H9 (cell line): Measurements from ENCODE around the gene AURKA. TPM values are rescaled to one million over a fixed set of nuclear protein-coding genes. Genes with fewer than 3 reads are reported as not detected.
A peak's percentile ranks its signal among the peaks of the same experiment; 100 is the strongest.

Experiments
- DNase-seq: peaks from one replicate; pipeline ENCODE4 v3.0.0-alpha.2; 2017
- H2AFZ ChIP-seq: one replicate; pipeline ENCODE4 v1.6.1; 2013; ENCODE audit warnings: mild to moderate bottlenecking, low read length, control low read depth, moderate library complexity
- H2AK5ac ChIP-seq: 2 replicates; pipeline ENCODE4 v1.6.1; 2013; ENCODE audit warnings: low read length, control low read depth, mixed read lengths; ENCODE audit not compliant: insufficient read length
- H2BK120ac ChIP-seq: one replicate; pipeline ENCODE4 v1.6.1; 2013; ENCODE audit warnings: low read depth, mild to moderate bottlenecking, low read length, control low read depth, inconsistent platforms; ENCODE audit not compliant: poor library complexity, severe bottlenecking
- H2BK12ac ChIP-seq: 2 replicates; pipeline ENCODE4 v1.6.1; 2013; ENCODE audit warnings: low read length, control low read depth, mixed read lengths, low read depth; ENCODE audit not compliant: insufficient read length
- H2BK15ac ChIP-seq: 2 replicates; pipeline ENCODE4 v1.6.1; 2013; ENCODE audit warnings: low read depth, low read length, control low read depth
- H2BK20ac ChIP-seq: one replicate; pipeline ENCODE4 v1.6.1; 2013; ENCODE audit warnings: low read depth, mild to moderate bottlenecking, low read length, control low read depth, inconsistent platforms; ENCODE audit not compliant: poor library complexity, severe bottlenecking
- H2BK5ac ChIP-seq: 2 replicates; pipeline ENCODE4 v1.6.1; 2013; ENCODE audit warnings: low read length, control low read depth, mixed read lengths; ENCODE audit not compliant: insufficient read length
- H3K14ac ChIP-seq: 2 replicates; pipeline ENCODE4 v1.6.1; 2013; ENCODE audit warnings: low read length, control low read depth; ENCODE audit not compliant: insufficient read depth
- H3K18ac ChIP-seq: 2 replicates; pipeline ENCODE4 v1.6.1; 2013; ENCODE audit warnings: low read depth, mild to moderate bottlenecking, mixed read lengths, low read length, control low read depth; ENCODE audit not compliant: insufficient read length
- H3K23ac ChIP-seq: 2 replicates; pipeline ENCODE4 v1.6.1; 2013; ENCODE audit warnings: low read length, control low read depth, mixed read lengths, low read depth; ENCODE audit not compliant: insufficient read length
- H3K23me2 ChIP-seq: 2 replicates; pipeline ENCODE4 v1.6.1; 2013; ENCODE audit warnings: low read depth, mild to moderate bottlenecking, mixed read lengths, low read length, control low read depth; ENCODE audit not compliant: insufficient read length, poor library complexity, severe bottlenecking
- H3K27ac ChIP-seq: 2 replicates; pipeline ENCODE4 v1.5.1; 2013; ENCODE audit warnings: low read length, control low read depth, mixed read lengths, low read depth; ENCODE audit not compliant: insufficient read length
- H3K27me3 ChIP-seq: 2 replicates; pipeline ENCODE4 v1.6.1; 2013; ENCODE audit warnings: low read length, control low read depth, inconsistent platforms; ENCODE audit not compliant: insufficient read depth
- H3K4ac ChIP-seq: 2 replicates; pipeline ENCODE4 v1.6.1; 2013; ENCODE audit warnings: low read depth, mild to moderate bottlenecking, control low read depth, inconsistent platforms, low read length, moderate library complexity
- H3K4me1 ChIP-seq: 2 replicates; pipeline ENCODE4 v1.6.1; 2013; ENCODE audit warnings: low read length, control low read depth, inconsistent platforms; ENCODE audit not compliant: insufficient read depth
- H3K4me2 ChIP-seq: 2 replicates; pipeline ENCODE4 v1.6.1; 2013; ENCODE audit warnings: low read length, control low read depth, mixed read lengths; ENCODE audit not compliant: insufficient read length, insufficient read depth
- H3K56ac ChIP-seq: 2 replicates; pipeline ENCODE4 v1.6.1; 2013; ENCODE audit warnings: low read depth, mild to moderate bottlenecking, mixed read lengths, low read length, control low read depth; ENCODE audit not compliant: insufficient read length
- H3K79me1 ChIP-seq: 2 replicates; pipeline ENCODE4 v1.6.1; 2013; ENCODE audit warnings: low read depth, mild to moderate bottlenecking, moderate library complexity, low read length, control low read depth, inconsistent platforms; ENCODE audit not compliant: insufficient read depth, poor library complexity, severe bottlenecking
- H3K79me2 ChIP-seq: 2 replicates; pipeline ENCODE4 v1.6.1; 2013; ENCODE audit warnings: low read length, control low read depth, inconsistent platforms; ENCODE audit not compliant: insufficient read depth
- H3K9ac ChIP-seq: 2 replicates; pipeline ENCODE4 v1.6.1; 2013; ENCODE audit warnings: low read length, control low read depth, mixed read lengths; ENCODE audit not compliant: insufficient read length; ENCODE audit errors: extremely low read depth
- H3K9me3 ChIP-seq: one replicate; pipeline ENCODE4 v1.6.1; 2013; ENCODE audit warnings: low read depth, low read length, inconsistent platforms; ENCODE audit not compliant: control insufficient read depth
- H3T11ph ChIP-seq: one replicate; pipeline ENCODE4 v1.6.1; 2013; ENCODE audit warnings: mild to moderate bottlenecking, low read length, control low read depth, inconsistent platforms
- H4K20me1 ChIP-seq: one replicate; pipeline ENCODE4 v1.6.1; 2013; ENCODE audit not compliant: control insufficient read depth, insufficient read length, insufficient read depth
- H4K5ac ChIP-seq: 2 replicates; pipeline ENCODE4 v1.6.1; 2013; ENCODE audit warnings: low read depth, mild to moderate bottlenecking, mixed read lengths, low read length, control low read depth; ENCODE audit not compliant: insufficient read length
- H4K8ac ChIP-seq: replicated peaks from 2 replicates; pipeline ENCODE4 v1.6.1; 2013; ENCODE audit warnings: low read length, control low read depth, mixed read lengths, low read depth; ENCODE audit not compliant: insufficient read length
- H4K91ac ChIP-seq: 2 replicates; pipeline ENCODE4 v1.6.1; 2013; ENCODE audit warnings: low read depth, mild to moderate bottlenecking, moderate library complexity, mixed read lengths, low read length, control low read depth; ENCODE audit not compliant: insufficient read length
- H3K27ac Mint-ChIP-seq, 3 experiments: 2 replicates in 2 of 3; 3 replicates in 1 of 3; pipeline ENCODE4 v1.8.0; 2020 to 2021; ENCODE audit warnings: mixed read lengths in 3 of 3, mild to moderate bottlenecking in 1 of 3, moderate library complexity in 1 of 3
- H3K27me3 Mint-ChIP-seq: 2 replicates; pipeline ENCODE4 v1.8.0; 2021; ENCODE audit warnings: low read depth, mild to moderate bottlenecking, moderate library complexity, mixed read lengths
- H3K36me3 Mint-ChIP-seq, 3 experiments: 2 replicates in 2 of 3; 3 replicates in 1 of 3; pipeline ENCODE4 v1.8.0; 2020 to 2021; ENCODE audit warnings: low read depth in 3 of 3, mixed read lengths in 3 of 3; ENCODE audit not compliant: insufficient read depth in 1 of 3
- H3K4me1 Mint-ChIP-seq, 2 experiments: 2 replicates each; pipeline ENCODE4 v1.8.0; 2020; ENCODE audit warnings: mixed read lengths in 2 of 2
- H3K4me3 Mint-ChIP-seq, 2 experiments: 2 replicates in 1 of 2; 3 replicates in 1 of 2; pipeline ENCODE4 v1.8.0; 2020 to 2021; ENCODE audit warnings: mild to moderate bottlenecking in 2 of 2, mixed read lengths in 2 of 2, moderate library complexity in 1 of 2
- H3K9me3 Mint-ChIP-seq, 2 experiments: 2 replicates in 1 of 2; 3 replicates in 1 of 2; pipeline ENCODE4 v1.8.0; 2020; ENCODE audit warnings: mild to moderate bottlenecking in 2 of 2, mixed read lengths in 2 of 2, moderate library complexity in 1 of 2
- WGBS: extraction: QIAGEN DNeasy Blood & Tissue Kit; methylation state at CpG from one replicate; pipeline ENCODE4 v1.1.7; 2013; ENCODE audit warnings: missing lambda C conversion rate, low lambda C conversion rate, mixed read lengths; ENCODE audit not compliant: insufficient read length; ENCODE audit errors: extremely low coverage; 5-methylcytosine and 5-hydroxymethylcytosine counted together
- total RNA-seq: library from RNA; stranded (reverse); gene quantifications from 2 replicates; pipeline ENCODE4 v1.2.1, GENCODE V29; 2021
- TF ChIP-seq, protein P1 (sequence below): fragments of 200-600 bp; sonication (generic); conservative IDR thresholded peaks from 3 replicates; pipeline ENCODE4 v1.8.0; 2021; ENCODE audit warnings: antibody characterized with exemption, mild to moderate bottlenecking

Gene AURKA
- total RNA-seq, 1 experiment from 2014 or later, result 86.8 TPM

DNA sequence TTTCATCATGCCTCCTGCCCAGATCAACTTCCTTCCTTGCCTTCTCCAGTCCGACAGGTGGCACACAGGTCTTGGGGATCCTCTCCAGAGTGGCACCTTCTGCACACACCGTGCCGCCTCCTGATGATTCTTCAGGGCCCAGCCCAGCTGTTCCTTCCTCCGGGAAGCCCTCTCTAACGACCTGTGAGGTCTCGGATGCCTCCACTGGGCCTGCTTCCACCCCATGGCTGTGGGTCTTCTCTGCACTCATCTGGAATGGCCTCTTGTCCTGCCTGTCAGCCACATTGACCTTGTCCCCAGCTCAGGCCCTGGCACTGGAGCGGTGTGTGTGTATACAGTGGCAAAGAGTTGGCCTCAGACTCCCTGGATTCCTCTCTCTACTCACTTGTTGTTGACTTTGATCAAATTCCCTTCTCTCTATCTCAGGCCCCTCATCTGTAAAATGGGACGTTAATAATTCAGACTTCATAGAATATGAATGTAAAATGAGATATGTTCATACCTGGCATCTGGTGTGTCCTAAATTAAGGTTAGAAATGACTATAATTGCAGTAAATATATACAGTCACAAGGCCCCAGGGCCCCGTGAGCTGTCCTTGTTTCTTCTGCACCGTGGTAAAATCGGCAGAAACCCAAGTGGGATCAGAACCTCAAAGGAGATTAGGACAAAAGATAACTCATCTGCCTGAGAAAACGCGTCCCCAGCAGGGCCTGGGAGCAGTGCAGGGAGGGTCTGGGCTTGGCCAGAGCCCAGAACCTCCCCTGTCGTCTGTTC lies 31.7 kb downstream of the AURKA start:
- no peak overlapping the region for H3K23ac ChIP-seq
- Mint-ChIP-seq H3K4me3 (peak overlapping the region; percentile 75 to 79), H3K36me3 (peaks cover 0 to 2% (median 0%) of the 10 kb centered on the region in 3 experiments; a peak in 3 of 7 replicates), H3K9me3 (no peaks in the 10 kb centered on the region), H3K4me1 (peaks cover 19 to 23% of the 10 kb centered on the region in 2 experiments), H3K27me3 (no peaks in the 10 kb centered on the region; the same call in 1 of the 2 replicates), H3K27ac (peak overlapping the region in 1 of 3 experiments; percentile 91; a peak in 2 of 7 replicates)
- H2BK20ac ChIP-seq, result no peak overlapping the region
- whole genome bisulfite sequencing, result no CpG with 5 or more reads among the region's 14 CpGs
- H4K20me1 ChIP-seq, result no peaks in the 10 kb centered on the region
- no peaks in the 10 kb centered on the region for H3K79me2 ChIP-seq
- no peak overlapping the region for H3K9ac ChIP-seq
- peak overlapping the region; percentile 89 for H3K4me2 ChIP-seq
- H2AK5ac ChIP-seq, result no peak overlapping the region
- H2BK120ac ChIP-seq, result no peak overlapping the region
- no peak overlapping the region for H3K56ac ChIP-seq
- no peak for DNase-seq
- H3K18ac ChIP-seq, result no peak overlapping the region
- no peaks in the 10 kb centered on the region for H3K27me3 ChIP-seq
- peaks cover 11% of the 10 kb centered on the region for H3K23me2 ChIP-seq
- no peaks in the 10 kb centered on the region for H3K9me3 ChIP-seq
- no peak overlapping the region for H2BK12ac ChIP-seq
- H3K4me1 ChIP-seq, result no peaks in the 10 kb centered on the region
- H4K8ac ChIP-seq, result no peak overlapping the region
- no peak overlapping the region for H2BK15ac ChIP-seq
- H3K27ac ChIP-seq, result no peak overlapping the region
- H2BK5ac ChIP-seq, result no peak overlapping the region
- no peak overlapping the region for H3K14ac ChIP-seq
- no peak overlapping the region for H2AFZ ChIP-seq
- no peak overlapping the region for H3K4ac ChIP-seq
- H4K91ac ChIP-seq, result no peak overlapping the region
- H4K5ac ChIP-seq, result no peak overlapping the region
- TF ChIP-seq, protein P1, sequence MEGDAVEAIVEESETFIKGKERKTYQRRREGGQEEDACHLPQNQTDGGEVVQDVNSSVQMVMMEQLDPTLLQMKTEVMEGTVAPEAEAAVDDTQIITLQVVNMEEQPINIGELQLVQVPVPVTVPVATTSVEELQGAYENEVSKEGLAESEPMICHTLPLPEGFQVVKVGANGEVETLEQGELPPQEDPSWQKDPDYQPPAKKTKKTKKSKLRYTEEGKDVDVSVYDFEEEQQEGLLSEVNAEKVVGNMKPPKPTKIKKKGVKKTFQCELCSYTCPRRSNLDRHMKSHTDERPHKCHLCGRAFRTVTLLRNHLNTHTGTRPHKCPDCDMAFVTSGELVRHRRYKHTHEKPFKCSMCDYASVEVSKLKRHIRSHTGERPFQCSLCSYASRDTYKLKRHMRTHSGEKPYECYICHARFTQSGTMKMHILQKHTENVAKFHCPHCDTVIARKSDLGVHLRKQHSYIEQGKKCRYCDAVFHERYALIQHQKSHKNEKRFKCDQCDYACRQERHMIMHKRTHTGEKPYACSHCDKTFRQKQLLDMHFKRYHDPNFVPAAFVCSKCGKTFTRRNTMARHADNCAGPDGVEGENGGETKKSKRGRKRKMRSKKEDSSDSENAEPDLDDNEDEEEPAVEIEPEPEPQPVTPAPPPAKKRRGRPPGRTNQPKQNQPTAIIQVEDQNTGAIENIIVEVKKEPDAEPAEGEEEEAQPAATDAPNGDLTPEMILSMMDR, result no peak
- H3K79me1 ChIP-seq, result no peaks in the 10 kb centered on the region
- no peak overlapping the region for H3T11ph ChIP-seq
